ENCODE measurements around the gene SMAD6. TPM values are rescaled to one million over a fixed set of nuclear protein-coding genes. Genes with fewer than 3 reads are reported as not detected.

SMAD6 gene
- total and polyA plus RNA-seq, 9 of the 15 experiments (the other 6 are each of a cell fraction or from before 2014, with no cell fraction given), result 0.10 to 15.5 (median 3.7) TPM

GRCh38 chr15:66692391-66692790, 9.6 kb upstream of the SMAD6 start:
- no peak overlapping the region for H3K9ac ChIP-seq (ENCODE audit: insufficient read depth in 1 of 2, low read depth in 2 of 2, low read length in 2 of 2)
- ATAC-seq, result no peak
- no peak for DNase-seq (ENCODE audit: extremely low read depth in 1 of 4, low spot score in 3 of 4)
- CTCF ChIA-PET (ENCODE audit: low intra/inter-chr PET ratio), result no interaction called here
- peaks cover 8 to 13% of the 10 kb centered on the region in 2 experiments; a peak in 4 of 5 replicates for H3K4me1 ChIP-seq (replicated peaks in 1 of 2; ENCODE audit: control insufficient read depth in 2 of 2, insufficient read depth in 2 of 2, low read length in 2 of 2)
- no peak for FAIRE-seq
- no peaks in the 10 kb centered on the region for H3K9me3 ChIP-seq (replicated peaks; ENCODE audit: control insufficient read depth, insufficient read depth, low read depth, low read length)
- no peaks in the 10 kb centered on the region for H3K9me1 ChIP-seq (ENCODE audit: control insufficient read depth, insufficient read depth, low read length)
- H3K4me3 ChIP-seq, result no peak overlapping the region
- POLR2A ChIA-PET, result interaction anchor here (0.8 to 1.3 kb wide), 3 partner anchors 12 to 392 kb away, joined by 3 to 7 read pairs (median 3); no protein-coding TSS in a partner anchor
- 66% methylated on average over 3 of the region's 3 CpGs for WGBS (ENCODE audit: insufficient coverage, low coverage, missing lambda C conversion rate)
- peaks cover 7% of the 10 kb centered on the region; the same call in 1 of the 3 replicates for H3K79me2 ChIP-seq (ENCODE audit: control insufficient read depth, insufficient read depth, low read length)
- BruUV-seq (replicated peaks), result no TSS peak
- no peaks in the 10 kb centered on the region for H4K20me1 ChIP-seq (replicated peaks; ENCODE audit: control insufficient read depth, insufficient read depth, low read length)
- no peak overlapping the region for H3K4me2 ChIP-seq (ENCODE audit: insufficient read depth, low read length)
- H3K36me3 ChIP-seq (ENCODE audit: control insufficient read depth, insufficient read depth, low read length), result peaks cover 40% of the 10 kb centered on the region
- no peak overlapping the region for H2AFZ ChIP-seq (ENCODE audit: low read depth, low read length)
- H3K27ac ChIP-seq (ENCODE audit: extremely low read depth, low read depth, low read length), result no peak overlapping the region
- no peaks in the 10 kb centered on the region for H3K27me3 ChIP-seq (ENCODE audit: control insufficient read depth in 2 of 2, insufficient read depth in 2 of 2, low read length in 2 of 2)
- intact Hi-C loops (cut with micrococcal nuclease) (no loop called here), in situ Hi-C loops (cut with MboI) (no loop called here)
- no peak for TF ChIP-seq FOXO4 (CRISPR knock-in tag; IDR thresholded peaks at IDR 0.05)
- no peak for TF ChIP-seq SUPT5H (IDR thresholded peaks at IDR 0.05)
- no peak for TF ChIP-seq SAFB (IDR thresholded peaks at IDR 0.05; ENCODE audit: borderline replicate concordance, low read depth, low read length)
- no peak for TF ChIP-seq PTRF (tag; IDR thresholded peaks at IDR 0.05)
- TF ChIP-seq TCF3 (CRISPR knock-in tag; IDR thresholded peaks at IDR 0.05), result no peak
- no peak for TF ChIP-seq ZNF407 (IDR thresholded peaks at IDR 0.05; ENCODE audit: low read depth)
- no peak for TF ChIP-seq PCBP2 (IDR thresholded peaks at IDR 0.05; ENCODE audit: low read depth, low read length, poor library complexity, severe bottlenecking)
- TF ChIP-seq RAD21 (CRISPR knock-in tag; conservative IDR thresholded peaks at IDR 0.05 in 1 of 2, IDR thresholded peaks at IDR 0.05 in 1 of 2), result no peak
- TF ChIP-seq SMAD3 (CRISPR knock-in tag; conservative IDR thresholded peaks at IDR 0.05), result no peak
- TF ChIP-seq ZFPM2 (CRISPR knock-in tag; IDR thresholded peaks at IDR 0.05), result no peak
- TF ChIP-seq EZH2 (IDR thresholded peaks at IDR 0.05; ENCODE audit: borderline replicate concordance, low read depth, low read length), result no peak
- TF ChIP-seq CREB3L1 (IDR thresholded peaks at IDR 0.05; ENCODE audit: borderline replicate concordance, low read depth), result no peak

Data from K562 (cell line).